ENCODE data around the gene AGAP2.

The AGAP2 gene

GRCh38 chr12:57743769-57744168, 5.2 kb upstream of the AGAP2 start:
- H3K4me3 Mint-ChIP-seq = peak overlapping the region; percentile 96
- H3K4me1 Mint-ChIP-seq (ENCODE audit: low read depth in 2 of 2) = peaks cover 46 to 55% of the 10 kb centered on the region in 2 donors
- H3K36me3 Mint-ChIP-seq (ENCODE audit: insufficient read depth) = peaks cover 70% of the 10 kb centered on the region

GRCh38 chr12:57741844-57742738, 3.5 kb upstream of the AGAP2 start:
- Mint-ChIP-seq H3K9me3 (no peaks in the 10 kb centered on the region), H3K27me3 (no peaks in the 10 kb centered on the region), H3K4me3 (peak overlapping the region; percentile 84 to 88), H3K27ac (peak overlapping the region; percentile 97), H3K4me1 (ENCODE audit: low read depth in 2 of 2) (peaks cover 46 to 55% of the 10 kb centered on the region in 2 donors), H3K36me3 (ENCODE audit: insufficient read depth) (peaks cover 58% of the 10 kb centered on the region)
- ATAC-seq (replicated peaks) (peak; percentile 58), DNase-seq (peak; percentile 69 to 71 (median 70))

More at GRCh38 chr12:57743769-57744168, 5.2 kb upstream of the AGAP2 start:
- Mint-ChIP-seq H3K27ac (peak overlapping the region; percentile 94 to 96), H3K9me3 (no peaks in the 10 kb centered on the region), H3K27me3 (no peaks in the 10 kb centered on the region)
- no peak for DNase-seq
- no peak for ATAC-seq (replicated peaks)

GRCh38 chr12:57741413-57741789, 2.9 kb upstream of the AGAP2 start:
- Mint-ChIP-seq H3K4me3 (peak overlapping the region; percentile 84 to 88), H3K36me3 (ENCODE audit: insufficient read depth) (peaks cover 57% of the 10 kb centered on the region), H3K27ac (peak overlapping the region; percentile 97), H3K27me3 (no peaks in the 10 kb centered on the region), H3K9me3 (no peaks in the 10 kb centered on the region), H3K4me1 (ENCODE audit: low read depth in 2 of 2) (peaks cover 52 to 62% of the 10 kb centered on the region in 2 donors)
- ATAC-seq (replicated peaks) = no peak
- DNase-seq = no peak

- Mint-ChIP-seq H3K27ac (peak overlapping the region; percentile 97), H3K4me3 (peak overlapping the region; percentile 84 to 88), H3K9me3 (no peaks in the 10 kb centered on the region), H3K36me3 (ENCODE audit: insufficient read depth) (peaks cover 60% of the 10 kb centered on the region), H3K27me3 (no peaks in the 10 kb centered on the region), H3K4me1 (ENCODE audit: low read depth in 2 of 2) (peaks cover 52 to 59% of the 10 kb centered on the region in 2 donors)
- ATAC-seq (replicated peaks) (peak; percentile 73), DNase-seq (peak; percentile 80 to 81 (median 81))
Observed at GRCh38 chr12:57740656-57741412, 2.3 kb upstream of the AGAP2 start.

- no peak for ATAC-seq (replicated peaks)
- H3K4me1 Mint-ChIP-seq (ENCODE audit: low read depth in 2 of 2) = peaks cover 45 to 52% of the 10 kb centered on the region in 2 donors
- H3K9me3 Mint-ChIP-seq = no peaks in the 10 kb centered on the region
- DNase-seq = no peak
- peak overlapping the region; percentile 97 for H3K27ac Mint-ChIP-seq
- peaks cover 58% of the 10 kb centered on the region for H3K36me3 Mint-ChIP-seq (ENCODE audit: insufficient read depth)
- peak overlapping the region; percentile 84 to 88 for H3K4me3 Mint-ChIP-seq
- no peaks in the 10 kb centered on the region for H3K27me3 Mint-ChIP-seq
Observed at GRCh38 chr12:57739914-57740538, 1.5 kb upstream of the AGAP2 start.

- ATAC-seq (replicated peaks) (no peak), DNase-seq (no peak)
- H3K4me1 Mint-ChIP-seq (ENCODE audit: low read depth in 2 of 2) = peaks cover 46 to 52% of the 10 kb centered on the region in 2 donors
- H3K27me3 Mint-ChIP-seq = no peaks in the 10 kb centered on the region
- H3K4me3 Mint-ChIP-seq = peak overlapping the region; percentile 74 to 84
- peaks cover 57% of the 10 kb centered on the region for H3K36me3 Mint-ChIP-seq (ENCODE audit: insufficient read depth)
- no peaks in the 10 kb centered on the region for H3K9me3 Mint-ChIP-seq
- peak overlapping the region; percentile 92 to 97 for H3K27ac Mint-ChIP-seq
Observed at GRCh38 chr12:57739387-57739786, 845 bp upstream of the AGAP2 start.

- Mint-ChIP-seq H3K4me3 (no peak overlapping the region), H3K27me3 (no peaks in the 10 kb centered on the region), H3K4me1 (ENCODE audit: low read depth in 2 of 2) (peaks cover 42 to 50% of the 10 kb centered on the region in 2 donors), H3K27ac (no peak overlapping the region), H3K36me3 (ENCODE audit: insufficient read depth) (peaks cover 64% of the 10 kb centered on the region), H3K9me3 (no peaks in the 10 kb centered on the region)
- DNase-seq (no peak), ATAC-seq (replicated peaks) (no peak)
Observed at GRCh38 chr12:57737467-57738460, 778 bp downstream of the AGAP2 start.

- Mint-ChIP-seq H3K27me3 (no peaks in the 10 kb centered on the region), H3K4me1 (ENCODE audit: low read depth in 2 of 2) (peaks cover 39 to 43% of the 10 kb centered on the region in 2 donors), H3K27ac (peak overlapping the region; percentile 85 to 86), H3K9me3 (no peaks in the 10 kb centered on the region), H3K36me3 (ENCODE audit: insufficient read depth) (peaks cover 69% of the 10 kb centered on the region), H3K4me3 (no peak overlapping the region)
- no peak for DNase-seq
- no peak for ATAC-seq (replicated peaks)
Observed at GRCh38 chr12:57736741-57737466, 1.6 kb downstream of the AGAP2 start.

GRCh38 chr12:57735952-57736740, 2.4 kb downstream of the AGAP2 start:
- no peaks in the 10 kb centered on the region for H3K9me3 Mint-ChIP-seq
- peak overlapping the region; percentile 85 to 90 for H3K27ac Mint-ChIP-seq
- DNase-seq (no peak), ATAC-seq (replicated peaks) (no peak)
- no peaks in the 10 kb centered on the region for H3K27me3 Mint-ChIP-seq
- no peak overlapping the region for H3K4me3 Mint-ChIP-seq
- peaks cover 32 to 38% of the 10 kb centered on the region in 2 donors for H3K4me1 Mint-ChIP-seq (ENCODE audit: low read depth in 2 of 2)
- peaks cover 69% of the 10 kb centered on the region for H3K36me3 Mint-ChIP-seq (ENCODE audit: insufficient read depth)

- DNase-seq = no peak
- Mint-ChIP-seq H3K9me3 (no peaks in the 10 kb centered on the region), H3K4me1 (ENCODE audit: low read depth in 2 of 2) (peaks cover 25 to 30% of the 10 kb centered on the region in 2 donors), H3K36me3 (ENCODE audit: insufficient read depth) (peaks cover 69% of the 10 kb centered on the region), H3K27ac (peak overlapping the region; percentile 75 to 90), H3K27me3 (no peaks in the 10 kb centered on the region), H3K4me3 (no peak overlapping the region)
- ATAC-seq (replicated peaks) = no peak
Observed at GRCh38 chr12:57735198-57735855, 3.2 kb downstream of the AGAP2 start.

- Mint-ChIP-seq H3K4me3 (peak overlapping the region in 1 of 2 donors; percentile 9), H3K27ac (peak overlapping the region; percentile 75 to 90), H3K9me3 (no peaks in the 10 kb centered on the region), H3K36me3 (ENCODE audit: insufficient read depth) (peaks cover 69% of the 10 kb centered on the region), H3K27me3 (no peaks in the 10 kb centered on the region), H3K4me1 (ENCODE audit: low read depth in 2 of 2) (peaks cover 22 to 26% of the 10 kb centered on the region in 2 donors)
- ATAC-seq (replicated peaks) (no peak), DNase-seq (no peak)
Observed at GRCh38 chr12:57734591-57734990, 4.0 kb downstream of the AGAP2 start.

All from effector memory CD8-positive, alpha-beta T cell (primary cell).